ENCODE measurements around the gene DNAJB9. TPM values are rescaled to one million over a fixed set of nuclear protein-coding genes. Genes with fewer than 3 reads are reported as not detected.

Gene DNAJB9
- total RNA-seq, 2 experiments from 2014 or later = 8.2 TPM

DNA sequence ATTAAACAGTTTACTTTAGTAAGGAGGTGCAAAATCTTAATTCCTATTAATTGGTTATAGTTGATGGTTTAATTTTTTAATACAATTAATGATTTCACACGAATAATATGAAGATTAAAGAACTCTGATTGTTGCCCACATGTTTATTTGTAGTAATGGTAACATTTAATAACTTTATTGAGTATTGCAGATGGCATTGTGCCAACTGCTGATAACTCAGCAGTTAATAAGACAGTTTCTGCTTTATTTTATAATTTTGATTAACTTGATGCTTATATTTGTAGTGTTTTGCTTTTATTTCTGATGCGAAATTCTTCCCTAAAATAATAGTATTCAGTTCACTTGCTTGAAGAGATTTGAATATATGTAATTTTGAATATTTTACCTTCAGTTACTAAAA is 2.8 kb downstream of the DNAJB9 start:
- CTCF ChIA-PET = no interaction called here
- no peak for DNase-seq
- peaks cover 33% of the 10 kb centered on the region for H3K36me3 Mint-ChIP-seq (ENCODE audit: low read depth)
- no peak overlapping the region for H3K27ac Mint-ChIP-seq
- H3K4me1 Mint-ChIP-seq (ENCODE audit: low read depth) = peaks cover 45% of the 10 kb centered on the region
- no peak overlapping the region for H3K4me3 Mint-ChIP-seq
- no peaks in the 10 kb centered on the region for H3K27me3 Mint-ChIP-seq (ENCODE audit: low read depth)
- H3K9me3 Mint-ChIP-seq = no peaks in the 10 kb centered on the region
- intact Hi-C loops (cut with micrococcal nuclease) = loop anchor here (5.0 kb wide), 1 partner anchor 260 kb away; no protein-coding TSS in a partner anchor

GRCh38 chr7:108575156-108575555 is 5.5 kb downstream of the DNAJB9 start:
- intact Hi-C loops (cut with micrococcal nuclease) = no loop called here

GRCh38 chr7:108576116-108576515 is 6.4 kb downstream of the DNAJB9 start:
- CTCF ChIA-PET = interaction anchor here (1.0 kb wide), 1 partner anchor 79 kb away, joined by 3 read pairs; no protein-coding TSS in a partner anchor
- H3K27ac Mint-ChIP-seq = no peak overlapping the region
- peaks cover 38% of the 10 kb centered on the region for H3K36me3 Mint-ChIP-seq (ENCODE audit: low read depth)

More at GRCh38 chr7:108575156-108575555, 5.5 kb downstream of the DNAJB9 start:
- H3K4me3 Mint-ChIP-seq = no peak overlapping the region
- H3K9me3 Mint-ChIP-seq = peaks cover 3% of the 10 kb centered on the region
- no peak overlapping the region for H3K27ac Mint-ChIP-seq
- peaks cover 33% of the 10 kb centered on the region for H3K4me1 Mint-ChIP-seq (ENCODE audit: low read depth)
- H3K27me3 Mint-ChIP-seq (ENCODE audit: low read depth) = no peaks in the 10 kb centered on the region
- DNase-seq = no peak
- CTCF ChIA-PET = interaction anchor here (1.0 to 1.5 kb wide), 2 partner anchors 10 to 78 kb away, joined by 3 read pairs; no protein-coding TSS in a partner anchor
- peaks cover 36% of the 10 kb centered on the region for H3K36me3 Mint-ChIP-seq (ENCODE audit: low read depth)

GRCh38 chr7:108578937-108579336 is 9.3 kb downstream of the DNAJB9 start:
- intact Hi-C loops (cut with micrococcal nuclease) = no loop called here
- peaks cover 25% of the 10 kb centered on the region for H3K36me3 Mint-ChIP-seq (ENCODE audit: low read depth)
- no peak overlapping the region for H3K4me3 Mint-ChIP-seq
- DNase-seq = no peak
- H3K27ac Mint-ChIP-seq = no peak overlapping the region
- H3K4me1 Mint-ChIP-seq (ENCODE audit: low read depth) = peaks cover 10% of the 10 kb centered on the region
- CTCF ChIA-PET = no interaction called here
- H3K27me3 Mint-ChIP-seq (ENCODE audit: low read depth) = no peaks in the 10 kb centered on the region
- peaks cover 3% of the 10 kb centered on the region for H3K9me3 Mint-ChIP-seq

More at GRCh38 chr7:108576116-108576515, 6.4 kb downstream of the DNAJB9 start:
- Mint-ChIP-seq H3K27me3 (ENCODE audit: low read depth) (no peaks in the 10 kb centered on the region), H3K9me3 (peaks cover 3% of the 10 kb centered on the region), H3K4me3 (no peak overlapping the region), H3K4me1 (ENCODE audit: low read depth) (peaks cover 30% of the 10 kb centered on the region)
- DNase-seq = no peak
- intact Hi-C loops (cut with micrococcal nuclease) = no loop called here

- peaks cover 20% of the 10 kb centered on the region for H3K36me3 Mint-ChIP-seq (ENCODE audit: low read depth)
- intact Hi-C loops (cut with micrococcal nuclease) = no loop called here
- no peaks in the 10 kb centered on the region for H3K27me3 Mint-ChIP-seq (ENCODE audit: low read depth)
- peaks cover 8% of the 10 kb centered on the region for H3K4me1 Mint-ChIP-seq (ENCODE audit: low read depth)
- CTCF ChIA-PET = no interaction called here
- peaks cover 3% of the 10 kb centered on the region for H3K9me3 Mint-ChIP-seq
- no peak overlapping the region for H3K27ac Mint-ChIP-seq
- no peak for DNase-seq
- no peak overlapping the region for H3K4me3 Mint-ChIP-seq
Measured at GRCh38 chr7:108580298-108580697, 10.6 kb downstream of the DNAJB9 start.

DNA sequence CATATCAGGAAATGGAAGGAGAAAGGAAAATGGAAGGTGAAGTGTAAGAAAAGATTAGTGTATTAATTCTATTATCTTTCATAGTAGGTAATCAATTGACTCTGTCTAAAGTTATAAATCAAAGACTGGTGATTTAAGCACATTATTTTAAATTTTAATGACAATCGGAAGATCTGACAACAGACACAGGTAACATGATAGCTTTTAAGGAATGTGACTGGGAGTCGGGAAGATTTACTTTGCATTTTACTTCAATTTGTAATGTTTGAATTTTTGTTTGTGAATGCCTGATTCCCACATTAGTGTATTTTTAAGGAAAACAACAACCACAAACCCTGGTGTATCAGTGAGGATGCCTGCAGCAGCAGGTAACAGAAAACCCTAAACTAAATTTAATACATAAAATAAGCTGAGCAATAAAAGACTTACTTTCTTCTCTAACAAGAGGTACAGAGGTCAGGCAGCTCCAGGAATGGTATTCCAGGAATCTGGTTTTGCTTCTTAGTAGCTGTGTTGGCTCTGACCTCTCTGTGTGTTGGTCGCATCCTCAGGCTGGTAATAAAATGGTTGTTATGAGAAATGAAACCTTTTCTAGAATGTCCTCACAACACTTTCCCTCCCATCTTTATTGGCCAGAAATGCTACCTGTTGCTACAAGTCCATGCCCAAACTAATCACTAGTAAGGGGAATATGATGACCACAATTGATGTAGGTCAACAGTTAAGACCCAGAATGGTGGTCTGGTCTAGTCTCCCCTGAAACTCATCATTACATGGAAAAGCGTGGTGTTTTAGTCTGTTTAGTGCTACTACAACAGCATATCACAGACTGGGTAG is 12.2 kb downstream of the DNAJB9 start:
- peaks cover 15% of the 10 kb centered on the region for H3K36me3 Mint-ChIP-seq (ENCODE audit: low read depth)
- H3K27me3 Mint-ChIP-seq (ENCODE audit: low read depth) = no peaks in the 10 kb centered on the region
- peaks cover under 1% of the 10 kb centered on the region for H3K4me1 Mint-ChIP-seq (ENCODE audit: low read depth)
- H3K9me3 Mint-ChIP-seq = peaks cover 3% of the 10 kb centered on the region
- intact Hi-C loops (cut with micrococcal nuclease) = no loop called here
- no peak for DNase-seq
- CTCF ChIA-PET = no interaction called here
- no peak overlapping the region for H3K4me3 Mint-ChIP-seq
- H3K27ac Mint-ChIP-seq = no peak overlapping the region

GRCh38 chr7:108584211-108584610 is 14.5 kb downstream of the DNAJB9 start:
- intact Hi-C loops (cut with micrococcal nuclease) = no loop called here

DNA sequence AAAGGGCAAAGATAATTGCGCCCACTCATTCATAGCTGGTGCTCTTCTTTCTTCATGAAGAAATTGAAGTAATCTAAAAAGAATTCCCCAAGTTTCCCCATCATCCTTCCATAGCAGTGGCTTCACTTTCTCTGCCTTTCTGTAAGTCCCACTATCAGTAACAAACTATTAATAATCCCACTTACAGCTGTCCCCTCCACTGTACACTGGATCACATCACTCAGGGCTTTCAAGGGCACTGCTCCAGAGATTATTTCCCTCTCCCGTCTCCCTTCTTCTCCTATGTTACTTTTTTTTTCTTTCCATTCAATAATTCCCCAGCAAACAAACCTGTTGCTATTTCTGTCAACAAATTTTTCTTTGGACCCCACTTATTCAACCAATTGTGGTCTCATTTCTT is 16.2 kb downstream of the DNAJB9 start:
- CTCF ChIA-PET = interaction anchor here (1.5 kb wide), 1 partner anchor 11 kb away, joined by 3 read pairs; no protein-coding TSS in a partner anchor
- no peaks in the 10 kb centered on the region for H3K4me1 Mint-ChIP-seq (ENCODE audit: low read depth)
- no peaks in the 10 kb centered on the region for H3K9me3 Mint-ChIP-seq
- no peaks in the 10 kb centered on the region for H3K36me3 Mint-ChIP-seq (ENCODE audit: low read depth)
- no peak overlapping the region for H3K4me3 Mint-ChIP-seq
- no peak overlapping the region for H3K27ac Mint-ChIP-seq
- H3K27me3 Mint-ChIP-seq (ENCODE audit: low read depth) = no peaks in the 10 kb centered on the region
- intact Hi-C loops (cut with micrococcal nuclease) = no loop called here
- no peak for DNase-seq

More at GRCh38 chr7:108584211-108584610, 14.5 kb downstream of the DNAJB9 start:
- CTCF ChIA-PET = no interaction called here
- Mint-ChIP-seq H3K9me3 (no peaks in the 10 kb centered on the region), H3K36me3 (ENCODE audit: low read depth) (peaks cover 7% of the 10 kb centered on the region), H3K27me3 (ENCODE audit: low read depth) (no peaks in the 10 kb centered on the region), H3K4me1 (ENCODE audit: low read depth) (no peaks in the 10 kb centered on the region), H3K27ac (no peak overlapping the region), H3K4me3 (no peak overlapping the region)
- DNase-seq = no peak

DNA sequence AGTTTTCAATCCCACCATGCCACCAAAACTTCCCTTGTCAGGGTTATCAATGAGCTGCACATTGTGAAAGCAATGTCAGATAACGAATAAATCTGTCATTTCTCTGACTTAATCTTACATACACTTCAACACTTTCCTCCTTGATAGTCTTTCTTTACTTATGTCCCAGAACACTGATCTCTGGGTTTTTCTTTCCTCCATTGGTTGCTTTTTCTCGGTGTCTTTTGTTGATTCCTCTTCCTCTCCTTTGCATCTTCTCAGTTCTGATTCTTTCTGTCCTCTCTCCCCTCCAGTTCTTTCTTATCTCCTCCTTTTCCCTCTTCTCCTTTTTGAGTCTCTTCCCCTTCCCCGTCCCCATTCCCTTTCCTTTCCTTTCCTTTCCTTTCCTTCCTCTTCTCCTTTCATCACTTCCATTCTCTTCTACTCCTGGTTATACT is 16.6 kb downstream of the DNAJB9 start:
- no peaks in the 10 kb centered on the region for H3K9me3 Mint-ChIP-seq
- intact Hi-C loops (cut with micrococcal nuclease) = no loop called here
- H3K4me1 Mint-ChIP-seq (ENCODE audit: low read depth) = no peaks in the 10 kb centered on the region
- H3K27ac Mint-ChIP-seq = no peak overlapping the region
- no peak for DNase-seq
- no peaks in the 10 kb centered on the region for H3K36me3 Mint-ChIP-seq (ENCODE audit: low read depth)
- CTCF ChIA-PET = interaction anchor here (1.5 kb wide), 1 partner anchor 12 kb away, joined by 3 read pairs; no protein-coding TSS in a partner anchor
- H3K4me3 Mint-ChIP-seq = no peak overlapping the region
- no peaks in the 10 kb centered on the region for H3K27me3 Mint-ChIP-seq (ENCODE audit: low read depth)

- no peak for DNase-seq
- H3K36me3 Mint-ChIP-seq (ENCODE audit: low read depth) = no peaks in the 10 kb centered on the region
- intact Hi-C loops (cut with micrococcal nuclease) = no loop called here
- no peaks in the 10 kb centered on the region for H3K9me3 Mint-ChIP-seq
- no peaks in the 10 kb centered on the region for H3K27me3 Mint-ChIP-seq (ENCODE audit: low read depth)
- CTCF ChIA-PET = no interaction called here
- H3K4me3 Mint-ChIP-seq = no peak overlapping the region
- H3K27ac Mint-ChIP-seq = no peak overlapping the region
- no peaks in the 10 kb centered on the region for H3K4me1 Mint-ChIP-seq (ENCODE audit: low read depth)
Measured at GRCh38 chr7:108589199-108589598, 19.5 kb downstream of the DNAJB9 start.

DNA sequence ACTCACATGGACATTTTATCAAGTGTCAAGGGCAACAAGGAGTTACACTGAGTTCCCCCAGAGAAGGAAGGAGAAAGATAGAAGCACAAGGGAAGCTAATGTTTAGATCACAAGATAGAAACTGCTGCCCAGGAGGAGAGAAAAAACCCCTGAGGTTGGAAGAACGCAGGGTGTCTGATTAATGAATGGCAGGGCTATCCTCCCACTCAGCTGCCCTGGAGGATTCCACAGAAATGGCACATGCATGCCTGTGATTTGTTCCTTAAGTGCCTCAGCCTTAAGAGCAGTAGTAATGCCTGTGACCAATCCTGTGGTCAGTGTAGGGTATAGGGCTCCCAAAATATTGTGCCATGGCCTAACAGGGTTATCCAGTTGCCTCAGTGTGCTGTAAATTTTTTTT is 20.2 kb downstream of the DNAJB9 start:
- Mint-ChIP-seq H3K27me3 (ENCODE audit: low read depth) (no peaks in the 10 kb centered on the region), H3K4me1 (ENCODE audit: low read depth) (no peaks in the 10 kb centered on the region), H3K4me3 (no peak overlapping the region), H3K9me3 (no peaks in the 10 kb centered on the region), H3K27ac (no peak overlapping the region), H3K36me3 (ENCODE audit: low read depth) (no peaks in the 10 kb centered on the region)
- CTCF ChIA-PET = no interaction called here
- DNase-seq = no peak
- intact Hi-C loops (cut with micrococcal nuclease) = no loop called here

DNA sequence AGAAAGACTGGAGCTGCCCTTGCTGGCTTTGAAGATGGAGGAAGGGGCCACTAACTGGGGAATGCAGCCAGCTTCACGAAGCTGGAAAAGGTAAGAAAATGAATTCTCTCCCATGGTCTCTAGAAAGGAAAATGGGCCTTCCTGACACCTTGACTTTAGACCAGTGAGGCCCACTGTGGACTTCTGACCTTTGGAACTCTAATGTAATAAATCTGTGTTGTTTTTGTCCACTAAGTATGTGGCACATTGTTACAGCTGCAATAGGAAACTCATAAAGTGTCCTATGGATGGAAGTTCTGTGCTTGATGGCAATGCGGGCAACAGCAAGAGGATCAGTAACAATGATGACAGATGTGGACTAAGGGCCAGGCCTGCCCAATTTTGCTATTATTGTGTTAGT is 20.9 kb downstream of the DNAJB9 start:
- intact Hi-C loops (cut with micrococcal nuclease) = no loop called here
- H3K4me1 Mint-ChIP-seq (ENCODE audit: low read depth) = no peaks in the 10 kb centered on the region

More for the DNA sequence above, 20.9 kb downstream of the DNAJB9 start:
- CTCF ChIA-PET = no interaction called here
- Mint-ChIP-seq H3K27ac (no peak overlapping the region), H3K4me3 (no peak overlapping the region), H3K9me3 (no peaks in the 10 kb centered on the region), H3K36me3 (ENCODE audit: low read depth) (no peaks in the 10 kb centered on the region), H3K27me3 (ENCODE audit: low read depth) (no peaks in the 10 kb centered on the region)
- DNase-seq = no peak
